Fibroblast of lung (primary cell): ENCODE measurements around the gene LGALS7B.

ENCODE experiments used
- EZH2 ChIP-seq: IDR thresholded peaks from 2 replicates; pipeline ENCODE4 v1.5.1; 2012; ENCODE audit warnings: low read length, control low read depth, mild to moderate bottlenecking; ENCODE audit errors: missing control alignments
- TF ChIP-seq, protein P1 (sequence below), 2 donors: IDR thresholded peaks in 1 of 2; conservative IDR thresholded peaks in 1 of 2; 1 replicate in 1 of 2; 2 replicates in 1 of 2; pipeline ENCODE4 v1.5.1; 2011 to 2012; ENCODE audit warnings: low read length in 2 of 2, control low read depth in 1 of 2, inconsistent platforms in 1 of 2, low read depth in 1 of 2, mild to moderate bottlenecking in 1 of 2

DNA sequence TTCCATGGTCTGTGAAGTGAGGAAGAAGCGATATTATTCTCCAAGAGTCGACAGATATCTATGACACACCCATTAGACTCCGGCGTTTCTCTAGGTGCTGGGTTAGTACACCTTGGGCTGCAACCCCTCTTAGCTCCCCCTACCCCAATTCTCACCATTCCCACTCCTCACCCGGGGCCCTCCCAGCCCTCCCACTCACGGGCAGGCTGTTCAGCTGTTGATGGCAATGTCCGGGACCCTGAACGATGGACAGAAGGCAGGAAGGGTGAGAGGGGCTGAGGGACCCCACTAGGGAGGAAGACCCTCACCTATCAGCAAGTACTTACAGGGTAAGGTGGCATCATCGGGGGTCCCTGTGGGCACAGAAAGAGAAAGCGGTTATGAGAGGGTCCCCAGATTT, 14.5 kb downstream of the LGALS7B start:
- TF ChIP-seq EZH2 = no peak
- TF ChIP-seq, protein P1, sequence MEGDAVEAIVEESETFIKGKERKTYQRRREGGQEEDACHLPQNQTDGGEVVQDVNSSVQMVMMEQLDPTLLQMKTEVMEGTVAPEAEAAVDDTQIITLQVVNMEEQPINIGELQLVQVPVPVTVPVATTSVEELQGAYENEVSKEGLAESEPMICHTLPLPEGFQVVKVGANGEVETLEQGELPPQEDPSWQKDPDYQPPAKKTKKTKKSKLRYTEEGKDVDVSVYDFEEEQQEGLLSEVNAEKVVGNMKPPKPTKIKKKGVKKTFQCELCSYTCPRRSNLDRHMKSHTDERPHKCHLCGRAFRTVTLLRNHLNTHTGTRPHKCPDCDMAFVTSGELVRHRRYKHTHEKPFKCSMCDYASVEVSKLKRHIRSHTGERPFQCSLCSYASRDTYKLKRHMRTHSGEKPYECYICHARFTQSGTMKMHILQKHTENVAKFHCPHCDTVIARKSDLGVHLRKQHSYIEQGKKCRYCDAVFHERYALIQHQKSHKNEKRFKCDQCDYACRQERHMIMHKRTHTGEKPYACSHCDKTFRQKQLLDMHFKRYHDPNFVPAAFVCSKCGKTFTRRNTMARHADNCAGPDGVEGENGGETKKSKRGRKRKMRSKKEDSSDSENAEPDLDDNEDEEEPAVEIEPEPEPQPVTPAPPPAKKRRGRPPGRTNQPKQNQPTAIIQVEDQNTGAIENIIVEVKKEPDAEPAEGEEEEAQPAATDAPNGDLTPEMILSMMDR (conservative IDR thresholded peaks at IDR 0.05 in 1 of 2, IDR thresholded peaks at IDR 0.05 in 1 of 2; ENCODE audit: low read depth in 1 of 2, low read length in 2 of 2) = no peak
